ENCODE data around the gene PRPSAP2.

- TF ChIP-seq CTCF (IDR thresholded peaks at IDR 0.05 in 2 of 3, conservative IDR thresholded peaks at IDR 0.05 in 1 of 3; ENCODE audit: borderline replicate concordance in 1 of 3, insufficient read depth in 1 of 3, low read depth in 2 of 3, low read length in 2 of 3): peak; percentile 89 to 98 (median 93)
- TF ChIP-seq POLR2AphosphoS5 (IDR thresholded peaks at IDR 0.05; ENCODE audit: low read depth, low read length): no peak
- no peak for TF ChIP-seq JUND (IDR thresholded peaks at IDR 0.05)
- peak; percentile 99 for TF ChIP-seq RAD21 (IDR thresholded peaks at IDR 0.05; ENCODE audit: low read depth)
- TF ChIP-seq POLR2A (IDR thresholded peaks at IDR 0.05; ENCODE audit: borderline replicate concordance, extremely low read depth, insufficient read depth, insufficient read length): no peak
- no peak for TF ChIP-seq YY1 (IDR thresholded peaks at IDR 0.05; ENCODE audit: extremely low read depth, insufficient replicate concordance, low read depth, low read length)
- no peak for TF ChIP-seq SRF (IDR thresholded peaks at IDR 0.05; ENCODE audit: low read depth)
- no peak for TF ChIP-seq MAX (IDR thresholded peaks at IDR 0.05)
- TF ChIP-seq EZH2 (IDR thresholded peaks at IDR 0.05): no peak
- no peak for TF ChIP-seq CEBPB (IDR thresholded peaks at IDR 0.05; ENCODE audit: low read depth)
- TF ChIP-seq SP1 (IDR thresholded peaks at IDR 0.05; ENCODE audit: low read depth): no peak
- no peak for TF ChIP-seq EZH2phosphoT487 (IDR thresholded peaks at IDR 0.05; ENCODE audit: borderline replicate concordance)
These were observed 103.0 kb downstream of the PRPSAP2 start for GRCh38 chr17:18960803-18961511.

Data from HCT116 (cell line).